HG02623 (cell line): Measurements from ENCODE around the gene LRRC49.
"Not testable (repeated sequence)": the region's sequence is repeated elsewhere in the genome, so short reads cannot be mapped to it uniquely, and the experiment has no call there.

Source experiments
- ATAC-seq: cut with Tn5 transposase; IDR thresholded peaks from one replicate; pipeline ENCODE4 v1.9.1; 2021; ENCODE audit warnings: moderate library complexity; ENCODE audit not compliant: unreplicated experiment

Gene LRRC49, protein sequence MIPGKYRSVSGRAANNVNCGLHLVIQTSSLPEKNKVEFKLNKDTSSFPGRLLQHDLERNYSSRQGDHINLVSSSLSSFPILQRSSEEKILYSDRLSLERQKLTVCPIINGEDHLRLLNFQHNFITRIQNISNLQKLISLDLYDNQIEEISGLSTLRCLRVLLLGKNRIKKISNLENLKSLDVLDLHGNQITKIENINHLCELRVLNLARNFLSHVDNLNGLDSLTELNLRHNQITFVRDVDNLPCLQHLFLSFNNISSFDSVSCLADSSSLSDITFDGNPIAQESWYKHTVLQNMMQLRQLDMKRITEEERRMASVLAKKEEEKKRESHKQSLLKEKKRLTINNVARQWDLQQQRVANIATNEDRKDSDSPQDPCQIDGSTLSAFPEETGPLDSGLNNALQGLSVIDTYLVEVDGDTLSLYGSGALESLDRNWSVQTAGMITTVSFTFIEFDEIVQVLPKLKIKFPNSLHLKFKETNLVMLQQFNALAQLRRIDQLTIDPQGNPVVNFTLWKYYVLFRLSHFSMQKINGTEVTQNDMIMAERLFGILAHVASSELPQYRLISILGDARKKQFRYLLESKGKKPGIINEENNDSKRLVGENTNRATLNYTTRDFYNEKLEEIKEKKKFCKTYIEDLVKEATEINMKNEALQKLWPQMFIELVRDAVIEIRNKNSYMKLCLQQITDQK

DNA sequence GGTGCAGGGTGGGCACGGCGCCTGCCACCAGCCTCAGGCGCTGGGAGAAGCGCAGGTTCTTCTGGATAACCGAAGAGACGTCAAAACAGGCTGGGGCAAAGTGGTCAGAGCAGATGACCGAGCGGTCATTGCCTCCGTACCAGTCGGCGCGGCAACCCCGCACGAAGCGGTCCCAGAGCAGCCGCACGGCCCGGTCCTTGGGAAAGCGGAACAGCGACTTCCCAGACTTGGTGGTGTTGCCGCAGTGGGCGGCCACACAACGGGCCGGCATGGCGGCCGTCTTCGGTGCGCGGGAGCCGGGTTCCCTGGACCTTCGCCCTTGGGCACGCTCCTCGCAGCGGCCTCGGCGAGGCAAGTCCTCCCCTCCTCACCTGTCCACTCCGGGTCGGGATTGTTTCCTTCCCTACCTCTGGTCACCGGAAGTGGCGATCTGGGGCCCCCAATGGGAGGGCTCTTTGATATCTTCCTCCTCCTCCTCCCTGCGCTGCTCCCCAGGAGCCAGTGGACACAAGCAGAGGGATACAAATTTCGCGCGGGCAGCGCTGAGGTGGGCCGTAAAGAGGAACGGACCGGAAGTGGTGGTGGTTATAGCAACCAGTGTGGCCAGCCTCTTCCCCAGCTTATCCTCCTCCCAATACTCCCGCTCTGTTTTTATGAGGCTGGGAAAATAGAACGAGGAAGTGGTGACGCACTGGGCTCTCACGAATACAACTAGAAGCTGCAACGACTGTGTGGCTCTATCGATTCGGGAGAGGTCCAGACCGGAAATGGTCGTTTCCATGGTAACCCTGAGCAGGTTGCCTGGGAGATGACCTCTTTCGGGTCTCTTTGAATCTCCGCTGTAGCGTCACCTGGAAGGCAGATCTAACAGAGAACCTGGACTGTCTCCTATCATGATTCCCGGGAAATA is at the start of gene LRRC49, which contains the start of gene THAP10:
Gene LRRC49, plus strand, starts transcription at position 825 of the 910 bp plus-strand sequence. Its CDS starts 69 bp downstream, at position 894.
Gene THAP10, minus strand, starts transcription at position 432 of the 910 bp plus-strand sequence. Its CDS starts 161 bp downstream, at position 271.
- peak; percentile 77 for ATAC-seq

DNA sequence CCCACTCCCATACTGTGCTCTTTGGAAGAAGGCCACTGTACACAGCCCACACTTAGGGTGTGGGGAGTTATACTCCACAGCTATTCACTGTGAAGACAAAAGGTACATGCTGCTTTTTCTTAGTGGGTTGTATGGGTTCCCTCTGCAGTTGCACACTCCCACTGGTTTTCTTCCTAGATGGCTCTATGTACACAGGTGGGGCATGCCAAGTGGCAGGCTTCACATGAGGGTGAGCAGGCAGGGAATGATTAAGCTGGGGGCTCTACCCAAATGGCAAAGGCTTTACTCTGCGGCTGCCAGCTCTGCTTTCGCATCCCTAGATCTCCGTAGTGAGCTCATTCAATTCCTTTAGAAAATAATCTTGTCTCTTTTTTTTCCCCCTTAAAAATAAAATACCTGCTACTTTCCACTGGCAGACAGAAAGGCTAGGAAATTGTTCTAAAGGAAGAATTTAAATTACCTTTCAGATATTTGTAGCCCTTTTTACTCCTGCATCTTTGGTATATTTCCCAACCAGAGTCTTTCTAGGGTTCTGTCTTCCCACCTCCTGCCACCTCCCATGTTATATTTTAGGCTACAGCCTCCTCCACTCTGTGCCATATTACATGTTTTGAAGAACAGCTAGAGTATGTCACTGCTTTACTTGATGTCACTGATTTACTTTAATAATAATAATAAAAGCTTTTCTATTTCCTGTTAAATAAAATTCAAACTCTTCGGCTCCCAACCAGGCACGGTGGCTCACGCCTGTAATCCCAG is 46.8 kb upstream of the LRRC49 start:
- no peak for ATAC-seq

DNA sequence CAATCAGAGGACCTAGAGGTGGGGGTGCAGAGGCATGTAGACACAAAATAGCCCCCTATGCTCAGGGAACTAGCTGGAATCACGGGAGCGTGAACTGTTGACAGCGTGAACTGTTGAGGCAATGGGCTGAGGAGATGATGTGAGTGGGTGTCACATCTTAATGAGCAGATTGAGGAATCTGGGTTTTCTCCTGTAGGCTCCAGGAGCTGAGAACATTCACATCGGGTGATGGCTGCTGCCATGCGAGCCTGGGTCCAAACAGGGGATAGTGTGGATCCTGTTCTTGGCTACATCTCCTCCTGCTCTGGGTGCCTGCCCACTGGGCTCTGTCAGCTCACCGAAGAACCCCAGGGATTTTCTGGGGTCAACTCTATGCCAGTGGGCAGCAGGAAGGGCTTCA is 40.7 kb upstream of the LRRC49 start:
- ATAC-seq, result no peak

DNA sequence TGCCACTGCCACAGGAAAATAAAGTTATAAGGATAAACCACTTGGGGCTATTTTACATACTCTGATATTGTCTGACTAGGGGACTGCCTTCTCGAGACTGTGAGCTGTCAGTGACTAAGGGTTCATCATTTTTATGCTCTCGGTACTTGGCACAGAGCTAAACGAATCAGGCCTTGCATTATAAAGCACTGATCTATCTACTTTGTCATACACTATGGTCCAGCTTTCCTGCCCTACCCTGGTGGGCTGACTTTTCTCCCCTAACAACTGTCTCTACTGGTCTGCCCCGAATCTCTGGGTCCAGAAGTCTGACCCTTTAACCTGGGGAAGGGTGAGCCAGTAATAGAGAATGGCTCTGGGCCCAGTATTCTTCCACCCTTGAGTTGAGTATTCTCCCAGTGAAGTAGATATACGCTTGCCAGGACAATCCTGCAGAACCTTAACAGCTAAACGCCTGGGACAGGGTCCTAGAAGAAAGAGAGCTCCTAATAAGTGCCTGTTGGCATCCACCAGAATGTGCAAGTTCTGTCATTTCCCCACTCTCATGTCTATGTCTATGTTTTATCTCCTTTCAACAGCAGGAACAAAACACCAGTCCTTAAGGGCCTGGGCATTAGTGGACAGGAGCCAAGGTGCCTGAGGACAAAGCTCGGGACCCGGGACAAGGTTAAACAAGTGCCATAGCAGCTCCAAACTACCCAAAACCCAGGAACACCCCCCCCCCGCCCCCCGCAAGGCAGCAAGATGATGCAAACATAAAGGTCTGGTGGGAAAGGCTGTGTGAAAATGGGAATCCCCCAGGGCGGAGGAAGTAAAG is 39.9 kb upstream of the LRRC49 start:
- ATAC-seq, result no peak

DNA sequence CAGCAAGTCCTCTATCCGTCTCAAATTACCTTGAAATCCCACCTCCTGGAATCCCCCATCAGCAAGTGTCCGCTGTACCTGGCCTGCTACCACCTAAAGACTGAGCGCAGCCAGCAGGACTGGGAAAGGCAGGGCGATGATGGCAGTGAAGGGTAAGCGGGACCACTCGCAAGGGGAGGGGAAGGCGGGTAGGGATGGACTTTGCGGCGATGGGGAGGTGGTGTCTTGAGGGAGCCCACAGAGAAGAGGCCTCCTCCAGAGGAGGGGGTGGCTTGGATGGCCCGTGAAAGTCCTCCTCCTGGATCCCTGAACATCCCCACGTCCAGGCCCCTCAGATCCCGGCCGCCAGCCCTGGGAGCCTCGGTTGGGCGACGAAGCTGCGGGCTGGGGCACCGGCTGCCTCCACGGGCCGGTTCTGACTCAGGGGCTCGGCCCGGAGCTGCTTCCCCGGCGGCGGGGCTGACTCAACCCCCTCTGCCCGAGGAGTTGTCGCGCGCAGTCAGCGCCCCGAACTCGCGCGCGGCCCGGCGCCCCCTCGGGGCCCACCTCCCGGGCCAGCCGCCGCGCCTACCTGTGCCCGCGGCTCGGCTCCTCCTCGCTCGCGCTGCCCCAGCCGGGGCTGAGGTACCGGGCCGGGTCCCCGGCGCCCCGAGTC is 39.2 kb upstream of the LRRC49 start:
- ATAC-seq, result no peak

DNA sequence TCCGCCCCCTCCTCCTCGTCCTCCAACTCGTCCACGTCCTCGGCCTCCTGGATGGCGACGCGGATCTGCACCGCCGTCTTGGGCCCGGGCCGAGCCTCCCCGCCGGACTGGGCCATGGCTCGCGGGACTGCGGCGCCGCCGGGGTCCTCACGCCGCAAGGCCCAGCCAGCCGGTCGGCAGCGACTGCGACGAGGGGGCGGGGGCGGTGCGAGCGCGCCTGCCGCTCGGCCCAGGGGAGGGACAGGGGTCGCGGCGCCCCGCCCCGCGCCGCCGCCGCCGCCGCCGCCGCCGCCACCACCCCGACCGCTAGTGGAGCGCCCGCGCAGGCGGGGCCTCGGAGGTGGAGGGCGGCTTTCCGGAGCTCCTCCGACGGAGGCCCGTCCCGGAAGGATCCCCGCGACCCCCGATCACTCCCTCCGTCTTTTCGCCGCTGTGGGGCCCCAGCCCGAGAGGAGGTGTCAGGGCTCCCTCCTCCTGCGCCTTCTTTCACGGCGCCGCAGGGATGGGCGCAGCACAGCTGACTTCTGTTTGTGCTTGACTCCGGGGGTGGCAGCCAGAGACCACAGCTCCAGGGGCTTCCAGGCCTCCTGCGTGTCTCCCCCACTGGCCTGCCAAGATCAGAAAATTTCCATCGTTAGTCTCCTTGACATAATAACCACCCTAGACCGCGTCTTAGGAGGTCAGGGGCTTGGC is 38.5 kb upstream of the LRRC49 start, which contains the start of gene LARP6:
Gene LARP6, minus strand, starts transcription at position 185 of the 693 bp plus-strand sequence. Its CDS starts 69 bp downstream, at position 116.
- no peak for ATAC-seq

DNA sequence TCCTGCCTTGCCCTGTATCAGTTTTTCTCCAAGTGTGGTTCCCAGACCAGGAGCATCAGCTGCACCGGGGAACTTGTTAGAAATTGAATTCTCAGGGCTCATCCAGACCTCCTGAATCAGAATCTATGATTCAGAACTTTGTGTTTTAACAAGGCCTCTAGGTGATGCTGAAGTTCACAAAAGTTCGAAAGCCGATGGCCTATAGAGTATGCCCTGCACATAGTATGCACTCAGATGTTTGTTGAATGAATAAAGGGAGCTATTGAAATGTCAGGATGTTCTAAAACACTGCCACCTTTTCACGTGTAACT is 38.0 kb upstream of the LRRC49 start:
- ATAC-seq, result no peak

DNA sequence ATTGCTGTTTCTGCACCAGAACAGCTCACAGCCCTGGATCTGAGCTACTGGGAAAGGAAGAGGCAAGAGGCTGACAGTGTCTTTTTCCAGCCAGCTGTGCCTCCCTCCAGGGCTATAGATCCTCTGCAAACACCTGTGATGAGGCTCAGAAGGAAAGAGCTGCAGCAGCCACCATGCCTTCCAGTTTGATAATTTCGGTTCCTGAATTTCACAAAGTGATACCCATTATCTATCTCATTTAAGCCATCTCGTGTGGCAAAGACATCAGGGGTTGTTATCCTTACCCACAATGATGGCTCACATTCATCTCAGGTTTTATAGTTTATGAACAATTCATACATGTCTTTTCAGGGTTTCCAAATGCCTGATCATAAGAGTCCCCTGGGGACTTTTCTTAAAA is 36.9 kb upstream of the LRRC49 start:
- ATAC-seq, result no peak

DNA sequence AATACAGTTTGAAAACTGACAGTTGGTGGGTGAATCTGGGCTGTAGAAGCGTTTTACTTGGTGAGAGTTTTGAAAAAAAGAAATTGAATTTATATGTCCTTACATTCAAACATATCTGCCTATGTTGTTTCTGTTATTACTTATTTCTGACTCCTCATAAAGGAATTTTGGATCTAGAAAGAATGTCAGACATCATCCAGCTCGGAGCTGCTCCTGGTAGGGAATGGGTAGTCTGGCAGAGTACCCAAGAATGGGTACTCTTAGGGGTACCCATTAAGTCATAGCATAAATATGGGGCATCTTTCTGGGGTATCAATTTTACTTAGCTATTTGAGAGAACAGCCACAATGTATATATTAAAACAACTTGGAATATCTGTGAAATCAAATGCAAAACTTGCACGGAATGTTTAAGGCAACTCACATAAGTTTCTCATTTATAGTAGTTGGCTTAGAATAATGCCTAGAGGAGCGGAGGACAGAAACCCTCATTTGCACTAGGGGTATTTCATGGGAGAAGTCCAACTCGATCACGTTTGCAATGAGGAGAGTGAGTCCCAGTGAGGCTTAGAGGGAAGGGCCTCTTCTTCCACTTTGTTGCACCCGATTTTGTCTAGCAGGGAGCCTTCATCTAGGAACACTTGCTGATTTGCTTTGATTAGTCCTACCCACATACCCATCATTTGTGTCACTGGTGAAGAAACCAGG is 36.3 kb upstream of the LRRC49 start:
- ATAC-seq, result no peak

DNA sequence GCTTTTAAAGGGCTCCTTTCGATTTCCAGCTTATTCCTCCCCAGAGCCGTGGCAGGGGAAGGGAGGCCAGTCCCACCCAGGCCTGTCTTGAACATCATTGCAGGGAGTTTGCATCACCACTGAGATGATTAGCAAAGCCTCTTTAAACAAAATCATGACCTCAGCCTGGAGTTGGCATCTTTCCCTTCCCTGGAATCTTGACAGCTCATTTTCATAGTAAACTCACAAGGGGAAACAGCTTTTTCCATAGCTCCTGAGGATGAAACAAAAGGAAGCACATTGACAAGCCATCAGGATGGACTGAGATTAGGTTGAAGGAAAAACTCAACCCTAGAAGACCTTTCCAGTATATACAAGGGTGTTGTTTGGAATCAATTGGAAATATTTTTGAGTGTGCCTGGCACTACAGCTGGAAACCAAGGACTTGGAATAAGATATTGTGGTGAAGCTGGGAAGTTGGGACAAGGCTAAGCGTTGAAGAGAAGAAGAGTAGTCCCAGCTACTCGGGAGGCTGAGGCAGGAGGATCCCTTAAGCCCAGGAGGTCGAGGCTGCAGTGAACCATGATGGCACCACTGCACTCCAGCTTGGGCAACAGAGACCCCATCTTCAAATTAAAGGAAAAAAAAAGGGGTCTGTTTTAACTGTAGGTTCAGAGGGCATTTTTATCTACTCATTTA is 35.6 kb upstream of the LRRC49 start:
- no peak for ATAC-seq

DNA sequence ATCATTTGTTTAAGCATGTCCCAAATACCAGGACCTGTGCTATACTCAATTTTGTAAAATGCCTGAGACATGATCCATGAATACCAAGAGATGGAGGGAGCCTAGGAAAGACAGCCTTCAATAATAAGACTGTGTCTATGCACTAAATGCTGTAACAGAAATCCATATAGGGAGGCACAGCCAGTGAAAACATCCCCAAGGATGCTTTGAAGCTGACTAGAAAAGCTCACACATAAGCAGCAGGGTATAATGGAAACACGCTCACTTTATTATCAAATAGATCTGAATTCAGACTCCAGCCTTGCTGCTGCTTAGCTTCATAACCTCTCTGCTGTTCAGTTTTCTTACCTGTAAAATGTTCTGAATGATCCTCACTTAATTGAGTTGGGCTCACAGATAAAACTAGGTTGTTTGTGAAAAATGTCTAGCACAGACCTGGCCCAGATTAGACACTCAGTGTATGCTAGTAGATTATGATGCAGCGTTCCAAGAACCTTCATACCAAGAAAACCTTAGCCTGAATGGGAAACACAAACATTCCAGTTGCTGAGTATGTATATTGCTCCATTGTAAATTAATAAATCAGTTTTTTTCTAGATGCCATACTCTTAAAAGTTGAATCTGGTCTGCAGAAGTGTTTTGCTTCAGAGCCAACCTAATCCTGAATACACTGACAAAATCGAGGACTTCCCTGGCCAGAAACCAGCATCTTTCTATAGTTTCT is 34.9 kb upstream of the LRRC49 start:
- ATAC-seq, result no peak

DNA sequence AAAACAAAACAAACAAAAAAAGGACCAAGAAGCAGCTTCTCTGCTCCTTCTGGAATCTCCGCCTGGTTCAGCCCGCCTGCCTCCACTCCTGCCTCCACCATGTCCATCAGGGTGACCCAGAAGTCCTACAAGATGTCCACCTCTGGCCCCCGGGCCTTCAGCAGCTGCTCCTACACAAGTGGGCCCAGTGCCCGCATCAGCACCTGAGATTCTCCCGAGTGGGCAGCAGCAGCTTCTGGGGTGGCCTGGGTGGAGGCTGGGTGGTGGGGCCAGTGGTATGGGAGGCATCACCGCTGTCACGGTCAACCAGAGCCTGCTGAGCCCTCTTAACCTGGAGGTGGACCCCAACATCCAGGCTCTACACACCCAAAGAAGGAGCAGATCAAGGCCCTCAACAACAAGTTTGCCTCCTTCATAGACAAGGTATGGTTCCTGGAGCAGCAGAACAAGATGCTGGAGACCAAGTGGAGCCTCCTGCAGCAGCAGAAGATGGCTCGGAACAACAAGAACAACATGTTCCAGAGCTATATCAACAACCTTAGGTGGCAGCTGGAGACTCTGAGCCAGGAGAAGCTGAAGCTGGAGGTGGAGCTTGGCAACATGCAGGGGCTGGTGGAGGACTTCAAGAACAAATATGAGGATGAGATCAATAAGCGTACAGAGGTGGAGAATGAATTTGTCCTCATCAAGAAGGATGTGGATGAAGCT is 33.9 kb upstream of the LRRC49 start:
- not testable (repeated sequence) for ATAC-seq

DNA sequence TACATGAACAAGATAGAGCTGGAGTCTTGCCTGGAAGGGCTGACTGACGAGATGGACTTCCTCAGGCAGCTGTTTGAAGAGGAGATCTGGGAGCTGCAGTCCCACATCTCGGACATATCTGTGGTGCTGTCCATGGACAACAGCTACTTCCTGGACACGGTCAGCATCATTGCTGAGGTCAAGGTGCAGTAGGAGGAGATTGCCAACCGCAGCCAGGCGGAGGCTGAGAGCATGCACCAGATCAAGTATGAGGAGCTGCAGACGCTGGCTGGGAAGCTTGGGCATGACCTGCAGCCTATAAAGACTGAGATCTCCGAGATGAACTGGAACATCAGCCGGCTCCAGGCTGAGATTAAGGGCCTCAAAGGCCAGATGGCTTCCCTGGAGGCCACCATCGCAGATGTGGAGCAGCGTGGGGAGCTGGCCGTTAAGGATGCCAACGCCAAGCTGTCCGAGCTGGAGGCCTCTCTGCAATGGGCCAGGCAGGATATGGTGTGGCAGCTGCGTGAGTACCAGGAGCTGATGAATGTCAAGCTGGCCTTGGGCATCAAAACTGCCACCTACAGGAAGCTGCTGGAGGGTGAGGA is 33.2 kb upstream of the LRRC49 start:
- ATAC-seq, result no peak

DNA sequence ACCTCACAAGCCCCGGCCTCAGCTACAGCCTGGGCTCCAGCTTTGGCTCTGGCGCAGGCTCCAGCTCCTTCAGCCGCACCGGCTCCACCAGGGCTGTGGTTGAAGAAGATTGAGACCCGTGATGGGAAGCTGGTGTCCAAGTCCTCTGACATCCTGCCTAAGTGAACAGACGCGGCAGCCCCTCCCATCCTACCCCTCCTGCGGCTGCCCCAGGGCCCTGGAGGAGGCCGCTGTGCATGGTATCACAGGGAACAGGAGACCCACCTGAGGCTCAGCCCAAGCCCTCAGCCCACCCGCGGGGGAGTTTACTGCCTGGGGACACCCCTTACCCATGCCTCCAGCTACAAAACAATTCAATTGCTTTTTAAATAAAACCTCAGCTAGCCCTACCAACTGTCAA is 32.6 kb upstream of the LRRC49 start:
- ATAC-seq, result no peak

DNA sequence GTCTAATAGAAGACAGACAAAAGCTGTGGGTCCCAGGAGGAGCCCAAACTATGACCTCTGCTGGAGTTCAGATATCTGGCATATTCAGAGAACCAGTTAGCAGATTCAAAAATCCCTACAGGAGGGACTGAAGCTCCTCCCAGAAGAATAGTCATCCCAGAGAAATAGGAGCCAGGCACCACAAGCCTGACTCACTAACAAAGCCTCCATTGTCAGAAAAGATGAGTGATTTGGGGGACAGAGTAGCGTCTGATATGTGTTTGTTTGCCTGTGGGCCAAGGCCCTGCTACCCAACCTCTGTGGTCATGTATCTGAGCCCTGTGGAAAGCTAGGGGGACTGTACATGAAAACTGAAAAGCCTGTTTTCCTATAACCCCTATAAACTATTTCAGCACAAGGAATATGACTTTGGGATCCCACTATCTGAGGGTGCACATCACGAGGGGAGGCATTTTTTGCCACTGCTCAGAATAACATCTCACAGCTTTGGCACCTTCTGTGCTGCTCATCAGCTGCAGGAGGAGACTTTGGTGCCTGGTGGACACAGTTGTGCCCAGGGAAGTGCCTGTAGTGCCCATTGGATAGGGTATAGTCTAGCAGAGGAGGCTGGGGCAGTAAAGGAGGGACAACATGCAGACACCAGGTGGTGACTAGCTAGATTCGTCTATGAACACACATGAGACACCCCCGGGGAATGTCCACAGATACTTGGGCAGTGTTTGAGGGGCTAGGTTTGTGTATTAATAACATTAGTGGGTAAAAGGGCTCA is 29.0 kb upstream of the LRRC49 start:
- no peak for ATAC-seq
